Effector CD4-positive, alpha-beta T cell (primary cell): ENCODE data around the gene TF.

Source experiments
- DNase-seq: peaks from one replicate; pipeline ENCODE4 v3.0.0-alpha.2; 2020

The TF gene

DNA sequence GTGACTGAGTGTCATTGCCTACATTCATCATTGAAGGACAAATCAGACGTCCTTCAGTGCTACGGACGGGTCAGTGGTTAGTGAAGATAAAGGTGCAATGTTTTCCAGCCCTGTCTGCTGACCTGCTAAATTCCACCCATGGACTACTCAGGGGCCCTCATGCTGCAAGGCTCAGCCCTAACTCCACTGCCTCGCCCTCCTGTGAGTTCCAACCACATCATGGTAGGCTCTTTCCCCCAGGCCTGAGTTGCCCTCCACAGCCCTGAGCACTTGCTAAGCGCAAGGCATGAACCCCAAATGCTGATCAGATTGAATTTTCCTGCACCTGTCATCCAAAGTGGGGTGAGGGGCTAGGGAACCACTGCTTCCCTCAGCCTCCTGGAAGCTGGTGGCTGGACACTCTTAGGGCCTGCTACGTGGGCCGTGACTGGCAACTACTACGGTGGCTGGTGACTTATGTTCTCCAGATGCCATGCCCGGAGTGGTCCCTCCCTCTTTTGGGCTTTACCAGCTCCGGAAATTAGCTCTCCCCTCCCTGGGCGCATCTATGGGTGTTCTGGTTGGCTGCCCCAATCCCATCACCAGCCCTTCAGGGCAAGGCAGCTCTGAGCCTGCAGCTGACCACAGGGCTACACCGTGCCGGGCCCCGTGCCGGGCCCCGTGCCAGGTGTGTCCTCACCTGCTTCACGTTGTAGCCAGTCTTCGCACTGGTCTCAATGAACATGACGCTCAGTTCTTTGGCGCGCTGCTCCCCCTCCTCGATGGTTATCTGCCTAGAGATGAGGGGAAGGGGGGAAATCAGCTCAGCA is 91.5 kb downstream of the TF start:
- no peak for DNase-seq

DNA sequence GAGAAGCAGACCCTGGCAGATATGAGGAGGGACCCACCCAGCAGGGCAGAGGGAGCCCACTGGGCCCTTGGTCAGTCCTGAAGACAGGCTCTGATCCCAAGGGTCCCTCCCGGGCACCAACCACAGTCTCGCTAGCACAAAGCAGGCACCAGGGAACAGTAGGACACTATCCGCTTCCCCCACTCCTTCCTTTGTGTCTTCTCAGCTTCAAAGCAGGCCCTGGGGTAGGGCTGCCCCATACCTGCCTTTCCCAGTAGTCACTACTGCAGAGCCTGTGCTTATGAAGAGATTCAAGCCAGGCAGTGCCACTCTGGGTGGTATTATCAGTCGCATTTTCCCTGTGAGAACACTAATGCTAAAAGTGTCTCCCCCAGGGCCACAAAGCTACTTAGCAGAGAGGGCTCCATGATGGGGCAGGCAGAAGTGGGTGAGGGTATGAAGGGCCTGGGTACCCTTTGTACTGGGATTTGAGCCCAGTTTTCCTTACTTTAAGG is 92.2 kb downstream of the TF start:
- DNase-seq = no peak

DNA sequence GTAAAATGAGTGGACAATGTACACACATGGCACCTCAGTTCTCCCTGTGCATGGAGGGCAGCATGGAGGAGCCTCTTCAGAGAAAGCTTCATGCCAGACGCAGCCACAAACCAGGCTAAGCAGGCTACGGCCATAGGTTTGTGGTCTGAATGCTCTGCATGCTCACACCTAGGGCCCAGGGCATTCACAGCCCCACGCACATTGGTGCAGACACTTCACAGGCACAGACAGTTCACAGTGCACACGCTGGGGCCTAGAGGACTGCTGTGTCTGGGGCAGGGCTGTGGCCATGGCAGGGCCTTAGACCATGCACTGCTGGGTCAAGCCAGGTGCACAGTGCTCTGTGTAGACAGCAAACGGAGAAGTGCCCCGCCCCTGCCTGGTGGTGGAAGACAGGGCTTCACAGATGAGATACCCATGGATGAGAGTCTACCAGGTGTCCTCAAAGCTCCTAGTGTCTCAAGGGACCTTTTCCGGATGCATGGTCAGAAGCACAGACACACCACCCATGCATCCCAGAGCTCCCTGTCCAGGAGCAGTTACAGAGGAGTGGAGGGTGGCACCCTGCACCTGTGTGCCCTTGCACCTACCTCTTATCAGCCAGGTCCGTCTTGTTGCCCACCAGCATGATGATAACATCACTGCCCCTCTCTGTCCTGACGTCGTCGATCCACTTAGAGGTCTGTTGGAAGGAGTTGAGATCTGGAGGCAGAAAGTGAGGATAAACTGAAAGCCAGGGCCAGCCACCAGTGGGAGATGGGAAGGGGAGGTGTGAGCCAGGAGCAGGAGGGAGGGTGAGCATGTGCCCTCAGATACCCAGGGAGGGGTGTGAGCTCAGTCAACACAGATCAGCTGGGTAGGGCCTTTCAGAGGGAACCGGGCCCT is 93.0 kb downstream of the TF start:
- DNase-seq = no peak

DNA sequence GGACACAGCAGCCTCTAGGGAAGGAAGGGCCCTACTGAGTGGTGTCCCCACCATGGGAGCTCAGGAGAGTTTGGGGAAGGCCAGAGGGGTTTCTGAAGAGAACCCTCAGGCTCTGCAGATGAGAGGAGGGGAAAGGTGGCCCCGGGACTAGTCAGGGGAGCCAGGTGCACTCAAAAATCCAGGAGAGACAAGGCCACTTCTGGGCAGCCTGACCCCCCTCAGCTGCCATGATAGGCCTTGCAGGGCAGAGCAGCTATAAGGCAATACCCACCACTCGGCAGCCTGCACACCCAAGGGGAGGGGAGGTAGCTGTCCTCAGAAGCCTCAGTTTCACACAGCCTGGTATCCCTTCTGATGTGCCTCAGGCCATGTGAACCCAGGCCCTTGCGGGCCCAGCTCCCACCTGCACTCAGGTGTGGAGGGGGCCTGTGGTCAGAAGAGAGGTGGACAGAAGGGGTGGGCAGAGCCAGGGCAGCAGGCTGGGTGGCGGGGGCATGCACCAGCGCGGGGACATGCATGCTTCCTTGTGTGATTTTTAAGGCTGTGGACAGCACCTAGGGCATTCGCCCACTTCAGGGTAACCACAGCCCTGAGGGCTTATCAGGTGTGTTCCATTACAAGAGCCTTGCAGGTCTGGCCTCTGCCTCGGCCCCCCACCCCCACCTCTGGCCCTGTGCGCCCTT is 94.0 kb downstream of the TF start:
- DNase-seq = no peak

DNA sequence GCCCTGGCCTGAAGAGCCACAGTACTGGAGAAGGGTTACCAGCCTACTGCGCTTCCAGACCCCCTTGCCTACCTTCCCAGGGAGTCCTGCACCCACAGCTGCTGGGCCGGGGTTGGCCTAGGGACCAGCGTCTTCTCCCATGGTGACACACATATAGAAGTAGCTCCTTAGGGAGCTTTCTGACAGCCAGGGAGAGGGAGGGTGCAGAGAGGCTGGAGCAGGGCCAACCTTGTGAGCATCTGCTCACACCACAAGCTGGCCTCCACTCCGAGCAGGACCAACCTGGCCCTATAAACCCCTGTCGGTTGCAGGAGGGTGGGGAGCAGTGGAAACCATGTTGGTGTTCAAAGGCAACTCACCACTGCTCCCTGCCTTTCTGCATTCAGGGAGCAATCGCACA is 94.6 kb downstream of the TF start:
- DNase-seq = no peak

DNA sequence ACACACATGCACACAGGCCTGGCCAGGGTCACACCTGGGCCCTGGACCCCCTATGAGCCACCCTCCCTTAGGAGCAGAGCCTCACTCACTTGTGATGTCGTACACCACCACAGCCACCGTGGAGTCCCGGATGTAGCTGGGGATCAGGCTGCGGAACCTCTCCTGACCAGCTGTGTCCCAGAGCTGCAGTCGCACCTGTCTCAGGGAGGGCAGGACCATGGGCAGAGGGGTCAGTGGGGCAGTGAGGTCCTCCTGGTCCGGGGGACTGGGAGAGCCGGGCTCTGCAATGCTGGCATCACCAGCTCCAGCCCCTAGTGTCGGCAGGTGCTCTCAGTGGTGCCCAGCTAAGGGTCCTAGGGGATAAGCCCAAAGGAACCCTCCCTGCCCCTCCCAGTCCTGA is 95.0 kb downstream of the TF start:
- no peak for DNase-seq

DNA sequence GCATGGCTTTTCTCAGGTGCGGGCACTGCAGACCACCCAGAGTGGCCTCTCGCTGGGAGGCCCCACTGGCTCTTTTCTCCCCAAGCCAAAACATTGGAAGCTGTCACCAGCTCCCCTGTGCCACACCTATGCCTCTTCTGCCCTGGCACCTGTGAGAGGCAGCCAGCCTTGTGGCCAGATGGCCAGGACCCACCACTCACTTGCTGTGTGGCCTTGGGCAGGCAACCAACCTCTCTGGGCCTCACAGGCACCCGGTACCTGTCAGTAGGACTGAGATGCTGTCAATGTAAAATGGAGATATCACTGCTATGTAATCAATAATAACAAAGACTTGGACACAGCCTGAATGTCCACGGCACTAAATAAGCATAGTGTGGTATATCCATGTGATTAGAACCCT is 96.0 kb downstream of the TF start:
- no peak for DNase-seq

DNA sequence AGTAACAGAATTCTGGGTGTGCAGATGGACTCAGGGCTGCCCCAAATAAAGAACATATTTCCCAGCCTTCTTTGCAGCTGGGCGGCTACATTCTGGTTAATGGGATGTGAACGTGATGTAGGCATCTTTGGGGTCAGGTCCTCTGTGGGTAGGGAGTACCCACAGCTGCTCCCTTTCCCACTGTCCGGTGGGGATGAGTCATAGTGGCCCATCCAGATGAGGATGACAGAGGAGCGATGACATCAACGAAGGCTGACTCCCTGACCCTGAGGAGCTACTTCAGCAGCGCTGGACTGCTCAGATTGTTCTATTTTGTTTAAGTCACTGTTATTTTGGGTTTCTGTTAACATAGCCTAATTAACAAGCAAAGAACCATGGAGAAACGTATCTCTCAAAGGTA is 97.4 kb downstream of the TF start:
- no peak for DNase-seq

DNA sequence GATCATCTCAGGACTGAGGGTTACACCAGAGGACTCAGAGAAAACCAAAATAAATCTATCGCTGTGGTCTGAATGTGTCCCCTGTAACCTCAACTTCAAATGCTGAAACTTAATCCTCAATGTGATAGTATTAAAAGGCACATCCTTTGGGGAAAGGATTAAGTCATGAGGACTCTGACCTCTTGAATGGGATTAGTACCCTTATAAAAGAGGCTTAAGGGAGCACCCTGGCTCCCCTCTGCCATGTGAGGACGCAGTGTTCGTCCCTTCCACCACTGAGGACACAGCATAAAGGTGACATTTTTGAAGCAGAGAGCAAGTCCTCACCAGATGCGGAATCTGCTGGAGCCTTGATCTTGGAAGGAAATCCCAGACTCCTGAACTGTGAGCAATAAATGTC is 98.9 kb downstream of the TF start:
- no peak for DNase-seq
